Measurements from ENCODE around the gene ULBP1. TPM values are rescaled to one million over a fixed set of nuclear protein-coding genes. Genes with fewer than 3 reads are reported as not detected.
A peak's percentile ranks its signal among the peaks of the same experiment; 100 is the strongest.

The ULBP1 gene
- polyA plus RNA-seq, 3 donors: 0.06 to 0.79 (median 0.09) TPM

GRCh38 chr6:150005761-150006651, 42.3 kb downstream of the ULBP1 start:
- no peak overlapping the region for H3K27ac ChIP-seq (ENCODE audit: low read depth in 1 of 2, low read length in 2 of 2)
- Mint-ChIP-seq H3K4me1 (peaks cover 16% of the 10 kb centered on the region), H3K27ac (peak overlapping the region in 2 of 7 donors; percentile 55 to 60), H3K9me3 (peaks cover 0 to 6% (median 0%) of the 10 kb centered on the region in 7 donors), H3K36me3 (no peaks in the 10 kb centered on the region), H3K27me3 (ENCODE audit: low read depth in 3 of 3) (peaks cover 59 to 73% (median 60%) of the 10 kb centered on the region in 3 donors), H3K4me3 (peak overlapping the region; percentile 88 to 94)
- H4K20me1 ChIP-seq (ENCODE audit: insufficient read depth, low read length): no peaks in the 10 kb centered on the region
- TF ChIP-seq, protein P1, sequence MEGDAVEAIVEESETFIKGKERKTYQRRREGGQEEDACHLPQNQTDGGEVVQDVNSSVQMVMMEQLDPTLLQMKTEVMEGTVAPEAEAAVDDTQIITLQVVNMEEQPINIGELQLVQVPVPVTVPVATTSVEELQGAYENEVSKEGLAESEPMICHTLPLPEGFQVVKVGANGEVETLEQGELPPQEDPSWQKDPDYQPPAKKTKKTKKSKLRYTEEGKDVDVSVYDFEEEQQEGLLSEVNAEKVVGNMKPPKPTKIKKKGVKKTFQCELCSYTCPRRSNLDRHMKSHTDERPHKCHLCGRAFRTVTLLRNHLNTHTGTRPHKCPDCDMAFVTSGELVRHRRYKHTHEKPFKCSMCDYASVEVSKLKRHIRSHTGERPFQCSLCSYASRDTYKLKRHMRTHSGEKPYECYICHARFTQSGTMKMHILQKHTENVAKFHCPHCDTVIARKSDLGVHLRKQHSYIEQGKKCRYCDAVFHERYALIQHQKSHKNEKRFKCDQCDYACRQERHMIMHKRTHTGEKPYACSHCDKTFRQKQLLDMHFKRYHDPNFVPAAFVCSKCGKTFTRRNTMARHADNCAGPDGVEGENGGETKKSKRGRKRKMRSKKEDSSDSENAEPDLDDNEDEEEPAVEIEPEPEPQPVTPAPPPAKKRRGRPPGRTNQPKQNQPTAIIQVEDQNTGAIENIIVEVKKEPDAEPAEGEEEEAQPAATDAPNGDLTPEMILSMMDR (IDR thresholded peaks at IDR 0.05): no peak
- no peak for DNase-seq
- peak overlapping the region; percentile 51 for H3K9ac ChIP-seq (ENCODE audit: insufficient read depth, low read length, poor library complexity, severe bottlenecking)
- H3K36me3 ChIP-seq (replicated peaks in 1 of 2; ENCODE audit: control insufficient read depth in 1 of 2, insufficient read depth in 2 of 2, low read length in 2 of 2): no peaks in the 10 kb centered on the region
- peaks cover 10 to 19% of the 10 kb centered on the region in 2 donors for H3K4me1 ChIP-seq (ENCODE audit: control insufficient read depth in 1 of 2, insufficient read depth in 2 of 2, low read length in 2 of 2)
- intact Hi-C loops (cut with micrococcal nuclease): no loop called here
- H3K9me3 ChIP-seq (replicated peaks in 1 of 2; ENCODE audit: control insufficient read depth in 1 of 2, insufficient read depth in 1 of 2, low read length in 2 of 2): no peaks in the 10 kb centered on the region
- H3K4me2 ChIP-seq (replicated peaks; ENCODE audit: extremely low read depth, low read length, poor library complexity, severe bottlenecking): peak overlapping the region; percentile 96
- H3K79me2 ChIP-seq (ENCODE audit: insufficient read depth, low read length): no peaks in the 10 kb centered on the region
- H3K27me3 ChIP-seq (ENCODE audit: control insufficient read depth in 2 of 2, insufficient read depth in 2 of 2, low read length in 2 of 2): peaks cover 12 to 53% of the 10 kb centered on the region in 2 donors
- H3K4me3 ChIP-seq (replicated peaks in 1 of 3; ENCODE audit: low read depth in 2 of 3, low read length in 3 of 3): peak overlapping the region; percentile 47 to 83 (median 48)
- H2AFZ ChIP-seq (ENCODE audit: insufficient read depth, low read depth, low read length, poor library complexity, severe bottlenecking): peak overlapping the region; percentile 96
- WGBS (ENCODE audit: insufficient coverage): 98% methylated on average over 9 of the region's 14 CpGs

DNA sequence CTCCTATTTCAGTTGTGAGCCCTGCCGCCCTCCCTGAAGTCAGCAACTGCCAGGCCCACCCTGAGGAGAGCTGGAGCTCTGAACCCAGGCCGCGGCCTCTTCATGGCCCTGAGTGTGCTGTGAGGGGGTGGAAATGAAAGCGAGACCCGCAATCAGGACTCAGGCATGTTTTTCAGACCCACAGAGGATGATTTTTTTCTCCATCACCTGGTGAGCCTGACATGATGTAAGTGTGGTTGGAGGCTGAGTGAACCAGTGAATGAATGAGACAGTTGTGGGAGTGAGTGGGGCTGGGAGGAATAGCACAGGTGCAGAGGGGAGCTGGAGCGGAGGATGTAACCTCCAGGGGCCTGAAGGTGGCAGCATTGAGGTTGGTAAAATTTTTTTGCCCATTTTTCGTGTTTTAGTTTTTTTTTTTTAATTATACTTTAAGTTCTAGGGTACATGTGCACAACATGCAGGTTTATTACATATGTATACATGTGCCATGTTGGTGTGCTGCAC, 43.3 kb downstream of the ULBP1 start:
- H3K27me3 ChIP-seq (ENCODE audit: control insufficient read depth in 2 of 2, insufficient read depth in 2 of 2, low read length in 2 of 2): peaks cover 21 to 61% of the 10 kb centered on the region in 2 donors
- intact Hi-C loops (cut with micrococcal nuclease): no loop called here
- H4K20me1 ChIP-seq (ENCODE audit: insufficient read depth, low read length): no peaks in the 10 kb centered on the region
- peaks cover 61 to 77% (median 65%) of the 10 kb centered on the region in 3 donors for H3K27me3 Mint-ChIP-seq (ENCODE audit: low read depth in 3 of 3)
- DNase-seq: no peak
- TF ChIP-seq, protein P1 (IDR thresholded peaks at IDR 0.05): peak; percentile 50
- no peak overlapping the region for H2AFZ ChIP-seq (ENCODE audit: insufficient read depth, low read depth, low read length, poor library complexity, severe bottlenecking)
- no peak overlapping the region for H3K27ac ChIP-seq (ENCODE audit: low read depth in 1 of 2, low read length in 2 of 2)
- no peak overlapping the region for H3K4me3 ChIP-seq (replicated peaks in 1 of 3; ENCODE audit: low read depth in 2 of 3, low read length in 3 of 3)
- H3K27ac Mint-ChIP-seq: no peak overlapping the region
- no peaks in the 10 kb centered on the region for H3K9me3 ChIP-seq (replicated peaks in 1 of 2; ENCODE audit: control insufficient read depth in 1 of 2, insufficient read depth in 1 of 2, low read length in 2 of 2)
- H3K9ac ChIP-seq (ENCODE audit: insufficient read depth, low read length, poor library complexity, severe bottlenecking): no peak overlapping the region
- H3K79me2 ChIP-seq (ENCODE audit: insufficient read depth, low read length): no peaks in the 10 kb centered on the region
- H3K4me2 ChIP-seq (replicated peaks; ENCODE audit: extremely low read depth, low read length, poor library complexity, severe bottlenecking): no peak overlapping the region
- H3K9me3 Mint-ChIP-seq: peaks cover 0 to 6% (median 0%) of the 10 kb centered on the region in 7 donors
- H3K4me3 Mint-ChIP-seq: peak overlapping the region in 1 of 2 donors; percentile 49
- H3K36me3 Mint-ChIP-seq: no peaks in the 10 kb centered on the region
- peaks cover 16% of the 10 kb centered on the region for H3K4me1 Mint-ChIP-seq
- no peaks in the 10 kb centered on the region for H3K36me3 ChIP-seq (replicated peaks in 1 of 2; ENCODE audit: control insufficient read depth in 1 of 2, insufficient read depth in 2 of 2, low read length in 2 of 2)
- 71% methylated on average over 1 of the region's 7 CpGs for WGBS (ENCODE audit: insufficient coverage)
- peaks cover 10 to 19% of the 10 kb centered on the region in 2 donors for H3K4me1 ChIP-seq (ENCODE audit: control insufficient read depth in 1 of 2, insufficient read depth in 2 of 2, low read length in 2 of 2)
